OCI-LY3 (cell line): Measurements from ENCODE around the gene PCP2.

Experiments
- H2AFZ ChIP-seq: fragments of 200-600, 300-600 bp; shearing (Covaris generic); 2 replicates; pipeline ENCODE4 v1.6.0; 2014; ENCODE audit warnings: antibody characterized with exemption, low read depth, low read length
- H3K27ac ChIP-seq: fragments of 200-600, 300-600 bp; sonication (generic); 2 replicates; pipeline ENCODE4 v1.5.1; 2014; ENCODE audit warnings: mild to moderate bottlenecking, low read length, moderate library complexity, mixed read lengths
- H3K27me3 ChIP-seq: fragments of 200-600, 300-600 bp; sonication (generic); 2 replicates; pipeline ENCODE4 v1.6.1; 2014; ENCODE audit warnings: low read depth, low read length, mixed read lengths
- H3K36me3 ChIP-seq: fragments of 200-600, 300-600 bp; sonication (generic); replicated peaks from 2 replicates; pipeline ENCODE3; 2014; ENCODE audit warnings: low read depth, low read length, mixed read lengths
- H3K4me1 ChIP-seq: fragments of 300-600, 200-600 bp; sonication (generic); 2 replicates; pipeline ENCODE4 v1.6.1; 2014; ENCODE audit warnings: low read length, mixed read lengths
- H3K4me2 ChIP-seq: fragments of 200-600, 300-600 bp; sonication (generic); 2 replicates; pipeline ENCODE4 v1.6.1; 2014; ENCODE audit warnings: low read length, mixed read lengths
- H3K4me3 ChIP-seq: fragments of 300-600, 200-600 bp; sonication (generic); 2 replicates; pipeline ENCODE4 v1.5.1; 2014; ENCODE audit warnings: antibody characterized with exemption, mild to moderate bottlenecking, low read length, moderate library complexity
- H3K79me2 ChIP-seq: fragments of 300-600, 200-600 bp; shearing (Covaris generic); 2 replicates; pipeline ENCODE4 v1.6.1; 2014; ENCODE audit warnings: mild to moderate bottlenecking, low read length, mixed read lengths
- H3K9ac ChIP-seq: fragments of 300-600, 200-600 bp; shearing (Covaris generic); 2 replicates; pipeline ENCODE4 v1.6.0; 2014; ENCODE audit warnings: mild to moderate bottlenecking, low read length, moderate library complexity
- H3K9me3 ChIP-seq: fragments of 200-600, 300-600 bp; shearing (Covaris generic); 2 replicates; pipeline ENCODE4 v1.6.1; 2014; ENCODE audit warnings: low read length, mixed read lengths; ENCODE audit not compliant: insufficient read depth
- H4K20me1 ChIP-seq: fragments of 200-600, 300-600 bp; sonication (generic); 2 replicates; pipeline ENCODE4 v1.6.1; 2016; ENCODE audit warnings: low read length, mixed read lengths; ENCODE audit not compliant: insufficient read depth
- EZH2phosphoT487 ChIP-seq: fragments of 200-600 bp; shearing (Covaris generic); IDR thresholded peaks from 2 replicates; pipeline ENCODE4 v1.6.1; 2018; ENCODE audit warnings: antibody characterized with exemption, mixed run types, low read depth
- TF ChIP-seq, protein P1 (sequence below): fragments of 200-600, 300-600 bp; sonication (generic); IDR thresholded peaks from 2 replicates; pipeline ENCODE4 v1.5.1; 2014; ENCODE audit warnings: antibody characterized with exemption, low read length, low read depth

The PCP2 gene

DNA sequence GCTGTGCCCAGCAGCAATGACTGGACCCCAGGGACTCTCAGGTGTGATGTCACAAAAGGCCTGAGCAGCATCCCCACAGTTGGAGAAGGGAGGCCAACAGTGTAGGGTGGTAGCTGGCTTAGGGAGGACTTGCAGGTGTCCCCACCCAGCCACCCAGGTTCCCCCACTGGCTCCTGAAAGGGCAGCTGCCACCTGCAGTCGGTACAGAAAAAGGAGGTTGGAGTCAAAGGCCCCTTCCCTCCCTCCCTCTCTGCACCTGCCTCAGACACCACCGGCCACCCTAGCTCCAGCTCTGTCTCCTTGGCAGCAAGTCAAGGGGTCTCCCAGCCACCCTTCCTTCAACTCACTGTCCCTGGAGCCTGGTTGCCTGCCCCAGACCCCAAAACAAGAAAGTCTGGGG lies at the start of gene PCP2:
TSS of gene PCP2 (minus strand) at position 22 of the 400 bp plus-strand sequence. CDS start 262 bp downstream, outside the sequence.
- Histone ChIP-seq H3K36me3 (peaks cover 5% of the 10 kb centered on the region), H4K20me1 (no peaks in the 10 kb centered on the region), H3K9ac (no peak within 1 kb of the TSS), H3K27me3 (no peaks in the 10 kb centered on the region), H2AFZ (no peak within 1 kb of the TSS), H3K9me3 (no peaks in the 10 kb centered on the region), H3K4me2 (no peak within 1 kb of the TSS), H3K27ac (no peak within 1 kb of the TSS), H3K4me1 (peaks cover 19% of the 10 kb centered on the region), H3K4me3 (no peak within 1 kb of the TSS), H3K79me2 (peaks cover 48% of the 10 kb centered on the region)
- TF ChIP-seq, protein P1, sequence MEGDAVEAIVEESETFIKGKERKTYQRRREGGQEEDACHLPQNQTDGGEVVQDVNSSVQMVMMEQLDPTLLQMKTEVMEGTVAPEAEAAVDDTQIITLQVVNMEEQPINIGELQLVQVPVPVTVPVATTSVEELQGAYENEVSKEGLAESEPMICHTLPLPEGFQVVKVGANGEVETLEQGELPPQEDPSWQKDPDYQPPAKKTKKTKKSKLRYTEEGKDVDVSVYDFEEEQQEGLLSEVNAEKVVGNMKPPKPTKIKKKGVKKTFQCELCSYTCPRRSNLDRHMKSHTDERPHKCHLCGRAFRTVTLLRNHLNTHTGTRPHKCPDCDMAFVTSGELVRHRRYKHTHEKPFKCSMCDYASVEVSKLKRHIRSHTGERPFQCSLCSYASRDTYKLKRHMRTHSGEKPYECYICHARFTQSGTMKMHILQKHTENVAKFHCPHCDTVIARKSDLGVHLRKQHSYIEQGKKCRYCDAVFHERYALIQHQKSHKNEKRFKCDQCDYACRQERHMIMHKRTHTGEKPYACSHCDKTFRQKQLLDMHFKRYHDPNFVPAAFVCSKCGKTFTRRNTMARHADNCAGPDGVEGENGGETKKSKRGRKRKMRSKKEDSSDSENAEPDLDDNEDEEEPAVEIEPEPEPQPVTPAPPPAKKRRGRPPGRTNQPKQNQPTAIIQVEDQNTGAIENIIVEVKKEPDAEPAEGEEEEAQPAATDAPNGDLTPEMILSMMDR = no peak
- TF ChIP-seq EZH2phosphoT487 = no peak

GRCh38 chr19:7682175-7682855 lies 48.8 kb upstream of the PCP2 start:
- H3K27me3 ChIP-seq = peaks cover 12% of the 10 kb centered on the region
- peak overlapping the region; percentile 81 for H3K4me2 ChIP-seq
- no peak overlapping the region for H2AFZ ChIP-seq
- TF ChIP-seq, protein P1 = no peak
- no peak for TF ChIP-seq EZH2phosphoT487
- no peaks in the 10 kb centered on the region for H3K9me3 ChIP-seq
- peaks cover 15% of the 10 kb centered on the region for H3K79me2 ChIP-seq
- no peaks in the 10 kb centered on the region for H4K20me1 ChIP-seq
- peaks cover 25% of the 10 kb centered on the region for H3K4me1 ChIP-seq
- peaks cover 13% of the 10 kb centered on the region for H3K36me3 ChIP-seq
- H3K4me3 ChIP-seq = no peak overlapping the region
- H3K9ac ChIP-seq = no peak overlapping the region
- H3K27ac ChIP-seq = no peak overlapping the region

GRCh38 chr19:7681340-7682174 lies 48.0 kb upstream of the PCP2 start:
- Histone ChIP-seq H3K4me2 (peak overlapping the region; percentile 81), H3K9me3 (no peaks in the 10 kb centered on the region), H3K36me3 (peaks cover 13% of the 10 kb centered on the region), H2AFZ (no peak overlapping the region), H3K27me3 (peaks cover 20% of the 10 kb centered on the region), H3K4me1 (peaks cover 25% of the 10 kb centered on the region), H3K4me3 (peak overlapping the region; percentile 90), H4K20me1 (no peaks in the 10 kb centered on the region), H3K79me2 (peaks cover 15% of the 10 kb centered on the region), H3K27ac (no peak overlapping the region), H3K9ac (peak overlapping the region; percentile 93)
- TF ChIP-seq EZH2phosphoT487 = no peak
- TF ChIP-seq, protein P1 = peak; percentile 40

DNA sequence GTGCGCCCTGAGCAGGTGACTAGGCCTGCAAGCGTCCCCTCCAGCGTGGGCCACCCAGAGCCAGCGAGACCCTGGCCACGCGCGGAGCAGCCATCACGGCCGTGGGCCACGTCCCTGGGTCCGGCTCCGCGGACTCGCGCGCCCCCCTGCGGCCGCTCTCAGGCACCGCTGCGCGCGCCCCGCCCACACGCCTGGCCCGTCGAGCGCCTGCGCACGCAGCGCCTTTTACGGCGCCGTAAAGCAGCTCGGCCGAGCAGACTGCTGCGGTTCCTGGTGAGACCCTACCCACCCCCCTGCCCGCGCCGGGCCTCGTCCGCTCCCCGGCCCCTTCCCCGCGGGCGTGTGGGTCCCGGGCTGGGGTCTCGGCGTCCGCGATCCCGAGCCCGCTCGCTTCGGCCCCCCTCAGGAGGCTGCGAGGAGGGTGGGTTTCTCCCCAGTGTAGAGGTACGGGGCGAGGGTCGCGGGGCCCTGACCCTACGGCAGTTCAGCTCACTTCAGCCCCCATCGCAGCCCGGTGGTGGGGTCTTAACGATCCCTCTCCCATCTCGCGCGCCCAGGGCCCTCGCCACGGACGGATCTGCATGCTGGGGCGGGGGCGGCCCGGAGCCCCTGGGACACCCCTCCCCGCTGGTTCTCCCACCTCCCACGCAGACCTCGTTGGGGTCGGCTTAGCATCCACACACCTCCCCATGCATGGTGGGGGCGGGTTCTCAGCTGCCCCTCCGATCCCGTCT lies 47.3 kb upstream of the PCP2 start, which contains the start of gene TRAPPC5:
TSS of gene TRAPPC5 (plus strand) at position 228 of the 734 bp plus-strand sequence. CDS start 1,421 bp downstream, outside the sequence.
- H3K4me3 ChIP-seq = peak within 1 kb of the TSS; percentile 90
- H4K20me1 ChIP-seq = no peaks in the 10 kb centered on the region
- peaks cover 13% of the 10 kb centered on the region for H3K36me3 ChIP-seq
- no peak for TF ChIP-seq EZH2phosphoT487
- TF ChIP-seq, protein P1 = peak; percentile 89
- no peaks in the 10 kb centered on the region for H3K9me3 ChIP-seq
- peak within 1 kb of the TSS; percentile 95 for H2AFZ ChIP-seq
- H3K9ac ChIP-seq = peak within 1 kb of the TSS; percentile 93
- peak within 1 kb of the TSS; percentile 90 for H3K4me2 ChIP-seq
- H3K27me3 ChIP-seq = peaks cover 28% of the 10 kb centered on the region
- H3K79me2 ChIP-seq = peaks cover 15% of the 10 kb centered on the region
- H3K4me1 ChIP-seq = peaks cover 25% of the 10 kb centered on the region
- peak within 1 kb of the TSS; percentile 50 for H3K27ac ChIP-seq
